SW480 (cell line): ENCODE data around the gene MYO18A.

Experiments used
- DNase-seq: peaks from one replicate; pipeline ENCODE4 v3.0.0-alpha.2; 2016; ENCODE audit warnings: low spot score

MYO18A gene

DNA sequence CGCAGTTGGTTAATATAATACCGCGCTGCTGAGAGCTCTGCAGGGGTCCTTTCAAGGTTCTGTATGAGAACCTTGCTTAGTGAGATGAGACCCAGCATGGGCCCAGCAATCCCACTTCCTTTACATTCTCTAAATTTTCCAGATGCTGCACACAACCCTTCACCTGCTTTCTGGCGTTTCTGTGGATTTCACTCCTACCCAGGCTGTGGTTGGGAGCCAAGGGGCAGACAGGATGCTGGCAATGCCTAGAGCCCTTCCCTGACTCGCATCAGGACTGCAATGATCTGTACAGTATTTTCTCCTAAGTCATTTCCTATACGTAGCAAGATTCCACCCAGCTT, 147.4 kb downstream of the MYO18A start:
- no peak for DNase-seq

DNA sequence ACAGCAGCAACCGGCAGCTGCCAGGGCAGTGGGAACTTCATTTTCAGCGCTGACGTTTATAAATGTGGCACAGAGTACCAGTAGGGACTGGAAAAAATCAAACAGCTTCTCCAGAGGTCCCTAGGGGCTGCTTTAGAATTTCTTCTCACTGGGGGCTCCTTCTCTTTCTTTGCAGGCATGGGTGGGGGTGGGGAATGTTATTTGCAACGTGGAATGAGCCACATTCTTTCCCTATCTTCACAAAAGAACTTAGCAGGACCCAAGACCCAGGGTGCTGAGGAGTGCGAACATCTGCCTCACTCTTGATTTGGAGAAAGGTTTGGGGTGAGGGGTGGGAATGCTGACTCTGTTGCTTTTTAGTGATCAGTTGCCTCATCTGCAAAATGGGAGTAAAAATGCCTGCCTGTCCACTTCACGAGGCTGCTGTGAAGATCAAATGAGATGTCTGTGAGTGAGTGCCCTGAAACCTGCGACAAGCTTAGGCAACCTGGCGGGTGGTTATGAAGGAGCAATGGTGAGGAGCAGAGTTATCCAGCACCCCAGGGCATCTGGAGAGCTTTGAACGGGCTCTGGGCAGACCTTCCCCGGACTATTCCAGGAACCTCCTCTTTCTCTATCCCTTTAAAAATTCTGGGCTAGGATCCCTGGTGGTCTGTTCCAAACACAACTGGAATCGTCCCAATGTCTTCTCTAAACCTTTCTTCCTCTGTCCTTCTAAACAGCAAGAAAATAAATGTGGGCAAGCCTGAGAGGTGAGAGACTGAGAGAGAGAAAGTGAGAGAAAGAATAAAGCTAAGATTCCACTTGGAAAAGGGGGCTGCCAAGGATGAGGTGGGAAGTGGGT, 148.0 kb downstream of the MYO18A start:
- no peak for DNase-seq

DNA sequence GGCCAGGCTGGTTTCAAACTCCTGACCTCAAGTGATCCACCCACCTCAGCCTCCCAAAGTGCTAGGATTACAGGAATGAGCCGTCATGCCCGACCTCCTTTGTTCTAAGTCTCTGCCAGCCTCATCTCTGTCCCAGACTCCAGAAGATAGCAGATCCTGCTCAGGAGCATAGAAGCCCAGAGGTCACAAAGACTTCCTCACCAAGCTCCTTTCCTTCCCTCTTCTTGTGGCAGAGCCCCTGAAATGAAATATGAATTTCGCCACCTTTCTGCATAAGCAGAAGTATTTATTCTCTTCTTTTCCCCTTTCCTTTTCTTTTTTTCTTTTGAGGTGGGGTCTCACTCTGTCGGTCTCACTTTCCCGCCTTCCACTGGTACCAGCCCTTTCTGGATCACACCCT, 148.7 kb downstream of the MYO18A start:
- no peak for DNase-seq

DNA sequence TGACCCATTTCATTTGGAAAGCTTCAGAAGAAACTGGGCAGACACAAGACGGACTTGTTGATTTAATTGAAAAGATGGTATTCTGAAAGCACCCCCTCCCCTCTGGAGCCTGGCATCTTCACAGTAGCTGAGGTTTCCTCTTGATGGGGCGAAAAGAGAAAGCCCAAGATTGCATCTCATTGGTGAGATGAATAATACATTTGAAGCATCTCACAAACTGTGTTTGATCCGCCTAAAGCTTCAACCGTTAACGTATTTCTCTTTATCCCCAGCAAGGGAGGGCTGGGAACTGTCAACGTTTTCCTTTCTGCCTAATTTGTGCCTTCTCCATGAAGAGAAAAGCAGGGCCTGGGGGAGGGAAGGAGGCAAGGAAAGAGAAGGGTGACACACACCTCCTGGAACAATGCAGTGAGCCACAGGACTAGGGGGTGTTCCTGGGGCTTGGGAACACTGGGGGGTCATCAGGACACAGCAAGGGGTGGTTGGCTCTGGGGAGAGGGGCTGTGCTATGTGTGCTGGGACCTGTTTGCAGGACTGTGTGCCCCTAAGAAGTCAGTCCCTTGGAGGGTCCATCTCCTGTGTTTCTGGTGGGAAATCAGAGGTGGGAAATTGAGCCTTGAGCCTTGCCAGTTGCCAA, 155.8 kb downstream of the MYO18A start:
- no peak for DNase-seq

DNA sequence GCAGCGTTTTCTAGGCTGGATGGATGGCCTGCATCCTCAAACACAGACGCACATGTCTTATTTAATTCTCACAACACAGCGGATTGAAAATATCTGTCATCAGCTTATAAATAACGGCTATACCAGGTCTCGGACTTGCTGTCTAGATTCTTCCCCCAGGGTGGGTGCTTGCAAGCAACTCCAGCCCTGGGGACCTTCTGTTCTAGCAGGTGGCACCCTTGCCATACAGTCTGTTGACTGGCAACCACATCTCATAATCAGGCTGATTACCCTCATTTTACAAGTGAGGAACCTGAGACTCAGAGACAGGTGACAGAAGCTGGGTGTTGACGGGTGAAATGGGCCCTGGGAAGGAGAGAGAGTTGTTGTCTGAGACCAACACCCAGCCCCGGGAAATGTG, 158.1 kb downstream of the MYO18A start:
- DNase-seq, result no peak

DNA sequence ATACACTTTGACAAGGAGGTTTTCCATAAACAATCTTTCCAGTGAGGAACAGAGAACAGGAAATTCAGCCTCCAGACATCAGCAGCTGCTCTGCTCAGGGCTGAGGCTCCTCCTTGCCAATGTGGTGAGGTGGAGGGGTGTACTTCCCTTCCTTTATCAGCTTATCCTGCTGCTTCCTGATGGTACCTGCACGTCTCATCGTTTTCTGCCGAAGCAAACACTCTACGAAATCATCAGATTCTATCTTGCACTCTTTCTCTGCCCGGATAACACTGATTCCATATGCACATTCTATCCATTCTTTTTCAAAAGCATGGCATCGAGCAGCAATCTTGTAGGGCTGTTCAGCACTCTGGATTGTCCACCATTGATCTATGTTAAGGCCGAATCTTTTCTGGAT, 159.0 kb downstream of the MYO18A start:
- no peak for DNase-seq
